NCI-H1694 treated with DMSO at 0.1 percent for 48 hours (cell line): ENCODE data around the gene MAML2.

Experiments
- DNase-seq: peaks from one replicate; lab custom pipeline; 2025; lab: John Stamatoyannopoulos, UW

Gene MAML2

DNA sequence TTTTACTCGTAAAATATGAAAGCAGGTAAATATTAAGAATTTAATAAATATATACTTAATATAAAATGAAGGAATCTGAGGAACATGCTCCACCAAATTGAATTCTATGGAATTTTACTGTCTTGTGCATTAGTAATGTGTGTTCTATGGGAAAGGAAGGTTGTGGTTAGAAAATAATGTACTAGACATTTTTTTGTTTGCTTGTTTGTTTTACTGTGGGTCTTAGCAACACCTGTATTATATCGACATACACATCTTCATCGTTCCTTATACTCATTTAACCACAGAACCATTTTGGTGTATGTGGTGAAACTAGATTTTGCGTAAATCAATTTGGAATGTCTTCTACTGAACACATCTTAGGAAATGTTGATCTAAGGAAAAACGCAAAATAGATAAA, 304.9 kb downstream of the MAML2 start:
- no peak for DNase-seq

DNA sequence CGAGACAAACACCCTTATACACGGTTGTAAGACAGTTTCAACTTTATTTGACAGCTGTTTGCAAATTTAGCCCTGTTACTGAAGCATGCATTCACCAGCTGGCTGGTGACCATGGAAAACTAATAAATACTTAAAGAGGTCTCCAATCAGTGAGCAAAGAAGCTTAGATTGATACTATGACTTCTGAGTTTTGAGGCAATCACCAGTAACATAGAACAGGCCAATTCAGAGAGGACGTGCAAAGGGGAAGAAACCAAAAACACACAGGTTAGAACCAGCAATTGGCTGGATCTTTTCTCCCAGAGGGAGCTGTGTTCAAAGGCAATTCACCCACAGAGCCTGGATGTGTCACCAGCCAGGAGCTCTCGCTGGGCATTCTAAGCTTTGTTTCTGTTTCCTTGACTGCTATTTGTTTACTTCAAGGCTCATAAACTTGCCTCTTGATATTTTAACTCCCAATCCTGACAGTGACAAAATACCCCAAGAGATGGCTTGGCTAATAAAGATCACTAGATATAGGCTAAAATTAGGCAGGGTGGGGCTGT, 305.5 kb downstream of the MAML2 start:
- DNase-seq: peak; percentile 31

DNA sequence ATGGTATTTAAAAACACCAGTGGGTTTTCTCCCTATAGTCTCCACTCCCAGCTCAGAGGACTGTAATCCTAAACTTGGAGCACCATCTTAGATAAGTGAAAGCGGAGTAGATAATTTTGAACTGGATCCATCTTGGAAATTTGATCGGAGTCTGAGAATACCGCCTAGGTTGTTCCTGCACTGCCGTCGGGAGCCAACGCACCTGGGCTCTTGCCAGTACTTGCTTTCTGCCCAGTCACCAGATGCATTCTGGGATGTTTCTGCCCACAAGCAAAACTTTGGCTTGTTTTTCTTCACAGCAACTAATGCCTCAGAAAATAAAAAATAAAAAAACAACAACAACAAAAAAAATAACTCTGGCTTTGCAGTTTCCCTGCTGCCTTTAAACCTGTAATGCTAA, 306.1 kb downstream of the MAML2 start:
- DNase-seq: peak; percentile 5

DNA sequence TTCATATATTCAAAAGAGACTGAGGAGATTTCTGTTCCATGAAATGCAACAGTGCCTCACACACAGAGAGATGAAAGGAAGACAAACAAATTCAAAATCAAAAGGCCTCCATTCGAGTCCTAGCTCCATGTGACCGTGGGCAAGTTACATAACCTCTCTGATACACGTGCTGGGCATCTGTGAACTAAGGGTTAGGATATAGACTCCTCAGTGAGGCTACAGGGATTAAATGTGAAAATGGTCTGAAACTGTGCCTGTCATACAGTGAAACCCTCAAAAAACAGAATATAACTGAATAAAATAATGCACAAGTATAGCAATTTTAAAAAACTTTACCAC, 307.3 kb downstream of the MAML2 start:
- DNase-seq: no peak

DNA sequence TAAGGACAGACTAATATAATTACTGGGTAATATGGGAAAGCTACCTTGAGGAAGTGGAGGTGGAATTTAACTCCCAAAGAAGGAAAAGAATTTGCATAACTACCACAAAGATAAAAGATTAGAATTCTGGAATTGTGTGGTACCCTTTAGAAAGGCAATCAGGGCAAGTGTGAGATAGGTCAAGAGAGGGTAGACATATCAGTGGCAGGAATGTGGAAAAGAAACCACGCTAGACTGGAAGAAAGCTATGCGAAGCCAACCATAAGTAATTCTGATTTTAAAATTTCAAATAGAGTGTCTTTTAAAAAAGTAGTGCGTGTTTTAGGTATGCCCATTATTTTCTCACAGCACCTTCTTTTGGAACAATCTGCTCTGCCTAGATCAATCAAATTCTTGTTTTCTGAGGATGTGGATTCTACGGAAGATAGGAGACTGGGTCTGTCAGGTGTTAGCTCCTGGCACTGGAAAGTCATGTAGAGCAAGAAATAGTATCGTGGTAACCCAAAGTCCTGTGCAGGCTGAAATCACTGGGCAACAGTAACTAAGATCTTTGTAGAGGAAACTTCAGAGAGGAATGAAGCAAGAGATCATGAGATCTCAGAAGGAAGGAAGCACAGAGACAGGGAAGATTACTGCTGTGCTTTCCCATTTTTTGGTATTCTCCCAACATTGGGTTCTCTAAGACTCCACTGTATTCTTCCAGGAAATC, 307.8 kb downstream of the MAML2 start:
- DNase-seq: no peak

DNA sequence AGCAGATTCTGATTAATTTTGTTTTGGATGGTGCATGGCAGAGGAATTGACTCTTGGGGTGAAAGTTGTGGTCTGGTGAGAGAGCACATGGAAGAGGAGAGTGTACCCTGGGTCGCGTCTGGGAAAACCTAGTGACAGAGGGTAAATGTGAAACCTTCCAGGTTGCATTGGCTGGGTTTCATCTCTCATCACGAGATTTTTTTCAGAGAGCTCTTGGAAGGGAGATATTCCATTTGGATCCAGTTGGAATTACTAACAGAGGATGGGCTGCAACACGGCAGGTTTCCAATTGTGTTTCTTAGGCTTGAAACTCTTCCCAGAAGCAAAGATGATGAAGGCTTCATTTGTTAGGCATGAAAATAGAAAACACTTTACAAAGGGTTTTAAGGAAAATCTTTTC, 309.4 kb downstream of the MAML2 start:
- DNase-seq: no peak

DNA sequence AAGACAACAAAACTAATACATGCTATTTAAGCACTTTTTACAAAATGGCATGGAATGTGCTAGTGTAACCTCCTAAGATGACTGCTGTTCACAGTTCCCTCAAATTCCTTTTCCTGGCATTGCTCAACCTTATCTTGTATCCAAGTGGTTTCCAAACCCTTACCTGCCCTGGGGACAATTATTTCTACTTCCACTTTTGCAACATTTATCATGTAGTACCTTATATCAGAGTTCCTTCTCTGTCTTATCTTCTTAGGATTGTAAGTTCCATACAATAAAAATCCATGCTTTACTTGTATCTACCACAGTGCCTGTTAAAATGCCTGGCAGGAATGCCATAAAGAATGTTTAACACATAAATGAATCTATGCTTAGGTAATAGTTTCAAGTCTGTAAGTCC, 309.9 kb downstream of the MAML2 start:
- DNase-seq: no peak

DNA sequence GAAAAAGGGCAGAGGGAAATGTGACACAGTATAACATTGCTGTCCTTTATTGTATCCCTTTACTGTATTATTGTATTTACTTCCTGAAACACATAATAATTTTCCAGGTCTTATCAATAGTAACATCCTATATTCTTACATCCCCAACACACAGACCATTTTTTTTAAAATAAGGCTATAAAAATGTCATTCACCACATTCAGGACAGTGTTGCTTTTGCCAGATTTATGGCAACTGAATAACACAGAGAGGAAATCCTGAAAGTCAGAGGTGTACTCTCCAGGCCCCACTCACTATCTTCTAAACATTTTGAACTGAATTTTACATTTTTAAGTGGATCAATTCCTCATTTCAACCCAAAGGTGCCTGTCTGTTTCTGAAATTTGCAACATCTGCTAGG, 314.2 kb downstream of the MAML2 start:
- no peak for DNase-seq

DNA sequence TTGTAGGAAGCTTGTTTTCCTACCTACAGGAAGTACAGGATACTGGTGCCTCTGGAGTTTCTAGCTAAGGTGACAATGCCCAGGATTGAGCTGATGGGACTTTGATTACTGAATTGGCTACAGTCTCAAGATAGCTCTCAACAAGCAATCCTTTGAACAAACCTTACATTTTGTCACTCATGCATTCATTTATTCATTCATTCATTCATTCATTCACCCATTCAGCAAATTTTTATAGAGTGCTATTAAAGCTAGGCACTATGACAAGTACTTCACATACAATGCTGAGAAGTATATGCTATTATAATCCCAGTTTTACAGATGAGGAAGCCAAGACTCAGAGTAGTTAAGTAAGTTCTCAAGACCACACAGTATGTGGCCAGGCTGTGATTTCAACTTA, 316.0 kb downstream of the MAML2 start:
- no peak for DNase-seq

DNA sequence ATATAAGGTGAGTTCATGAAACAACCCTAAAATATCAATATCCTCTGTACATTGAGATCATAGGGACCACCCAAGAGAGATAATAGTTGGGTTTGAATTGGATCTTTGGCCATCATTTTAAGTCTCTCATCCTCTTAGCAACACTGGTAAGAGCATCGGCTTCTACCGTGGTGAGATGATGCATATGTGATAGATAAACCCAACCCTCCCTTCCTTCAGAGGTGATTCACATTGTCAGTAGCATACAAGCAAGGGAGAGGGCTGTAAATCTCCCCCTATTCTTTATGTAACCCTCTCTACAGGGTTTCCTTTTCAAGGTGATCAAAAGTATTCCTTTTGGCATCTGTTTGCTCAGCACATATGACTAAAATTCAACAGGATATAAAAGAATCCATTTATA, 316.7 kb downstream of the MAML2 start:
- no peak for DNase-seq

DNA sequence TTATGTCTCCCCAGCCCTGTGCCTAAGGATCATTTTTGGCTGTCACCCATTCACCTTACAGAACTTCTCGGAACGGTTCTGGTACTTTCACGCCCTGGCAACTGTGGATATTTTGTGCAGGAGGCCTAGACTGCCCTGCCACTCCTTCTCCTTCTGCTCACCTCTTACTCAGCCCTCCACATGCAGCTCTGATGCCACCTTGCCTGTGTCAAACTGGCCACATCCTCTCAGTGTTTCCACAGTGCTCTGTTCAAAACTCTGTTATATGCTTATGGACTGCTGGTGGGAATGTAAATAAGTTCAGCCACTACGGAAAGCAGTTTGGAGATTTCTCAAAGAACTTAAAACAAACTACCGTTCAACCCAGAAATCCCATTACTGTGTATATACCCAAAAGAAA, 318.3 kb downstream of the MAML2 start:
- no peak for DNase-seq

DNA sequence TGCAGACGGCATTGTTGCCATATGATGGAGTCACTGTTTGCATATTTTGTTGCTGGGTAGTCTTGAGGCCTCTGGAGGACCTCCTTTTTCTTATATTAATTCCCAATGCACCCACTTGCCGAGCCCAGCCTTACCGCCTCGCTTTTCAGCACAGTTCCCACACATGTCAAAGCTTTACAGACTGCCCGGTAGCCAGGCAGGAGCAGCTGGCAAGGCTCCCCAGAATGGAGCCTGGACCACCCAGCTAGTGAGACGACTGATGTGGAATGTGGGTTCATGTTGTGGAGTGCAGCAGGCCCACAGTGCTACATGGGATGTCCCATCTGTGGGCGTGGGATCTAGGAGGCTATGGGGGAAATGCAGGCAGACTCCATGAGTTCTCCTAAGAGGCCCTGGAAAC, 319.7 kb downstream of the MAML2 start:
- no peak for DNase-seq

DNA sequence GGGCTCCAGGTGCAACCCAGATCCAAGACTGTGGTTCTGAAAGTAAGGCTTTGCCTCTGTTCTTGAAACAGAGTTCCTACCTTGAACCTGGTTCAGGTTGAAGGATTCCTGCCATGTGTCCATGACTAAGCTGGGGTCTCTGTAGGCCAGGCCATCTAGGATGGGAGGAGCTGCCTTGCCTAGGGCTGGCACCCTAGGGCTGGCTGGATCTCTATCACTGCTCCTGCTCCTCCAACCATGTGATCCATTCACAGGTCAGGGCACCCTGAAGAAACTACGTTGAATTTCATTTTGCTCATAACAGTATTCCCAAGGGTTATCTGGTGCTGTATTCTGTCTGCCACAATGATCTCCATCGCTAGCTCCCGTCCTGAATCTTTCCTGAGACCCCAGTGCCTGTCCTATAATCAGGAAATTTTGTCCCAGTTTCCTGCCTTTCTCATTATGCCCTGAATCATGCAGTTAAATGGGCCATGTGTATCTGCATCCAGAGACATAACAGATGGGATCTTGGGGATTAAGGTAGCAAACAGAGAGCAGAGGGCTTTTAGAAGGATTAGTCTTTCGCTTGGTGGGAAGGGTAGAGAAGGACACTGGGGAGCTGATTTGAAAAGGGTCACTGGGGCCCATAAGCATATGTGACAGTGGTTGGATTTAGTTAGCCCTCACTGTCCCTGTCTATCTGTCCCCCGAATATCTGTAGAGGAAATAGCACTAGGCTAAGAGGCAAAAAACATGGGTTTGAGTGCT, 320.9 kb downstream of the MAML2 start:
- DNase-seq: no peak

DNA sequence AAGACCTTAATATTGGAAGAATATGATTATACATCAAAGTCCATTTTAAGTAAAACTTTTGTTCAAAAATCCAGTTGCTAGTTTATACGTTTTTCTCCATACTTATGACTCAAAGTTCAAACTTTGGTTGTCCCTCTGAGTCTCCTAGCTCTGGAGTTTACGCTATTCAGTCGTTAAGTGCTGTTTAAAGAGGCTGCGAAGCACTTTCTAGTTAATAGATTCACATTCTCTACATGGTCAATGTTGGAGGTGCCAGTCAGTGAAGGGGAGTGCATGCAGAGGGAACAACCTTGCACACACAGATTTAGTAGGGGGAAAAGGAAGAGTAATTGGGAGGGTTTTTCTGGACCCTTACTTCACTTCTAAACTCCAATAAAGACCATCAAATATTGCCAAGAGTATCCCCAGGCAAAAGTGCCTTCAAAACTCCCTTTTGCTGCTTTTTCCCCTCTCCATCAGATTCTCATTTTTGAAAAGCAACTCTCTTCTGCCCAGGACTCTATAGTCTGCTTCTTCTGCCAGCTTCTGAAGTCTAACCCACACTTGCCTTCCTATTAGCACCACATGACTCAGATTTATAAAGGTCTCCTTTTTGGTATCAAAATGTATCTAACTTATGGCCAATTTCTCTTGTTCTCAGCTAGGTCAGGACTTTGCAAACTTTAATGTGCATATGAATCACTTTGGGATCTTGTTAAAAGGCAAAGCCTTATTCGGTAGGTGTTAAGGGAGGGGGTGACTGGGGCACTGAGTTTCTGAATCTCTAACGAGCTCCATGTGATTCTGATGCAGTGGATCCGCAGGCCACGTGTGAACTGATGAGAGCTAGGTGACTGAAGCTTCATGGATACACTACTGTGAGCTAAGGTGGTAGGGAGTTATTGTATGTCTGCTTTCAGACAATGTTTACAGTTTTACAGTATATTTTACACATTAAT, 322.9 kb downstream of the MAML2 start:
- DNase-seq: no peak

DNA sequence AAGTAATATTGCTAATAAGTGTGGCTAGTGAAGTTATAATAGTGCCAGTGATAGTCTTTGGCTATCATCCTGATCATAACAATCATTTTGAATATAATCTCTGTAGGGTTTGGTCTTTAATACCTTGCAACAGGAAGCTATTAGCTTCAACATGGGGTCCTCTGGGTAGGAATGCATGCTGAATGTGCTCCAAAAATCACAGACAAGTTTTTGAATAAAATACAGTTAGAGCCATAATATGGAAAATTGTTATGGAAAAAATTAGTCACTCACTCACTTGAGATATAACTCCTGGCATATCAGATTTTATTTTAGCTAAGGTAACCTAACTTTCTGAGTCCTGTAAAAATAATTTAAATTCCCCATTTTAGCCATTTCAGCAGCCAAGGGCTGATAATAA, 323.7 kb downstream of the MAML2 start:
- DNase-seq: no peak

DNA sequence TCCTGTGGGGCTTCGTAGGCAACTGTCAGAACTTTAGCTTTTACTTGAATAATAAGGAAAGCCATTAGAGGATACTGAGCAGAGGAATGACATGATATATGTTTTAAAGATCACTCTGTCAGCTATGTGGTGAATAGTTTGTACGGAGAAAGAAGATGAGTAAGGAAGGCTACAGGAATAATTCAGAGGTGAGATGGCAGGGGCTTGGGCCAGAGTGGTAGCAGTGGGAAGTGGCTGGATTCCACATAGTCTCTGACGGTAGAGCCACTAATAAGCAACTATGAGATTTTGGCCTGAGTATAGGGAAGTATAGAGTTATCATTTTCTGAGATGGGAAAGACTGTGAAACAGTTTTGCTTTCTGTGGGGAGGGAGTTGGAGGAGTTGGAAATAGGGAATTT, 325.1 kb downstream of the MAML2 start:
- no peak for DNase-seq

DNA sequence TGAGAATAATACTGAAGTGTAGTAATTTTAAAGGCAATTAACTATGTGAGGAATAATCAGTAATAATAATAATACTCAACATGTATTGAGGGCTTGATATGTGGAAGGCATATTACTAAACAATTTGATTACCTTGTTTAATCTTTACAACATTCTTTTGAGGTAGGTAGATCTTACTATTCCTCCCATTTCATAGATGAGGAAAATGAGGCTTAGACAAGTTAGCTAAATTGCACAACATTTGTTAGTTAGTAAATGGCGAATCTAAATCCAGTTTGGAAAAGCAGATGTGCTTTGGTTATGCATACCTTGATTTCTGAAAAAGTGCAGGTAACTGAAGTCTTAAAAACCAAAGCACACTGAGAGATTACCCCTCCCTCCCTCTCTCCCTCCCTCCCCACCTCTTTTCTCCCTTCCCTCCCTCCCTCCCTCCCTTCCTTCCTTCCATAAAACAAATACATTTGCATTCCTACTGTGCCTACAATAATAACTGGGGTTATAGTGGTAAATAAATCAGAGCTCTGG, 326.0 kb downstream of the MAML2 start:
- DNase-seq: no peak

DNA sequence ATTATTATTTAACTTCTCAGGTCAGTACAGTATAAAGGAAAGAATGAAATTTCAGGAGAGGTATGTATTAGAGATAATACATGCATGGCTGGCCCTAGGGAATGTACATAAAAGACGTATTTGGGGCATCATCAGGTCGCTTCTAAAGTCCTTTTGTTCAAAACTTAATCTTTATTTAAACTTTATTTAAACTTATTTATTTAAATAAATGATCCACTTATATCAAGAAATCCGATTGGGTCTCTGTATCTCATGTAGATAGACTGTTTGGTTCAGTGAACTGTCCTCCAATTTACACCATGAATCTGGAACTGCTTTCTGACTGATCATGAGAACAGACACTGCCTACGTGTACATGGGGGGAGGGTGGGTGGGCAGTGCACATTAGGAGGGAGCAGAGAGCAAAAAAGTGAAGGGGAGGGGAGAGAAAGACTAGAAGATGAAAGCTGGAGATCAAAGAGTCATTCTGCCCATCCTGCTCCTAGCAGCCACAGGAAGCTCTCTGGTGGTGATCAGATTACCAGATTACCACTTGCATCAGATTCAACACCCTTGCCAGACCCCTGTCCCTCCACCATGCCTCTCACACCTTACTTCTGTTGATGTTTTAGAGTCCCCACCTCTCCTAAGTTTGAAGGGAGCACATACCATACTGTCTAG, 327.0 kb downstream of the MAML2 start:
- DNase-seq: no peak

DNA sequence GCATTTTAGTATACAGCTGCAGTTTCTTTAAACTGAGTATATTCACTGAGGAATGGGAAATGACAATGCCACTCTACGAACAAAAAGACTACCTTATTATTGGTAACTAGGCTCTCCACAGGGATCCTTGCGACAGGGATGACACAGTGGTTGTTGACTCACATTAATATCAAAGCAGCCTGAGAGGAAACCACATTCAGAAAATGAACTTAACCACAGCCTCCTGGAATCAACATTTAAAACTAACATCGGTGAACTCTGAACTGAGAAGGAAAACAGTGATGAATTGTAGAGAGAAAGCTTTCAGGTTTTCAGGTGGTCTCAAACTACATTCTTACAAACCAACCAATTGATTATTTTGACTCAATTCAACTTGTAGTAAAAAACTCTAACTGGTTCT, 328.8 kb downstream of the MAML2 start:
- DNase-seq: no peak

DNA sequence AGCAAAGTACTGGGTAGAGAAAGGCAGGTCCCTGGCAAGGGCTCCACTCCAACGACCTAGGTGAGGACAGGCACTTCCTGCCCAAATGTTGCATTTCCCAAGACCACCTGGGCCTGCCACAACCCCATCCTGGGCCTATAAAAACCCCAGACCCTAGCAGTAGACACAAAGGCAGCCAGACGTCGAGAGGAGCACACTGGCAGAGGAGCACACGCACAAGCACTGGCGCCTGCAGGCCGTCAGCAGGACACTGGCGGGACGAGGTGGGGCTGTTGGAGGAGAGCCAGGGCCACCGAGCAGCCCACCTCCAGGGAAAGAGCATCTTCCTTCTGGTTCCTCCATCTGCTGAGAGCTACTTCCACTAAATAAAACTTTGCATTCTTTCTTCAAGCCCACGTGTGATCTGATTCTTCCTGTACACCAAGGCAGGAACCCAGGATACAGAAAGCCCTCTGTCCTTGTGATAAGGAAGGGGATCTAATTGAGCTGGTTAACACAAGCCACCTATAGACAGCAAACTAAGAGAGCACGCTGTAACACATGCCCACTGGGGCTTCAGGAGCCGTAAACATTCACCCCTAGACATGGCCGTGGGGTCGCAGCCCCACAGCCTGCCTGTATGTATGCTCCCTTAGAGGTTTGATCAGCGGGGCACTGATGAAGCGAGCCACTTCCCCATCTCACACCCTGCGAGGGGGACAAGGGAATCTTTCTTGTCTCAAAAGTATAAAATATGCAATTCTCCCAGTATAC, 329.4 kb downstream of the MAML2 start:
- no peak for DNase-seq
